M059J (cell line): ENCODE results near the gene CRTC1. TPM values are rescaled to one million over a fixed set of nuclear protein-coding genes. Genes with fewer than 3 reads are reported as not detected.

Experiments used
- DNase-seq: peaks from one replicate; pipeline ENCODE4 v3.0.0-alpha.2; 2012; ENCODE audit warnings: low read depth
- total RNA-seq: library from RNA; depleted of rRNA; stranded (reverse); fragments of >200 nt; shearing (Covaris generic); gene quantifications from 2 replicates; pipeline ENCODE4 v1.2.3, GENCODE V29; 2014

Gene CRTC1
- total RNA-seq, 1 experiment from 2014 or later, result 2.8 TPM

- DNase-seq, result no peak
Measured at GRCh38 chr19:18651300-18651699, 32.2 kb upstream of the CRTC1 start.

- DNase-seq, result no peak
Measured at GRCh38 chr19:18651733-18652132, 31.7 kb upstream of the CRTC1 start.

- DNase-seq, result no peak
Measured at GRCh38 chr19:18653853-18654252, 29.6 kb upstream of the CRTC1 start.

GRCh38 chr19:18654469-18654868, 29.0 kb upstream of the CRTC1 start:
- DNase-seq, result no peak

GRCh38 chr19:18655173-18655844, 28.2 kb upstream of the CRTC1 start:
- DNase-seq, result no peak

GRCh38 chr19:18656337-18657086, 27.0 kb upstream of the CRTC1 start:
- no peak for DNase-seq

GRCh38 chr19:18657590-18658365, 25.7 kb upstream of the CRTC1 start:
- DNase-seq, result peak; percentile 89

GRCh38 chr19:18658366-18658855, 25.1 kb upstream of the CRTC1 start:
- DNase-seq, result no peak

GRCh38 chr19:18659281-18660050, 24.0 kb upstream of the CRTC1 start:
- no peak for DNase-seq

GRCh38 chr19:18660051-18660910, 23.2 kb upstream of the CRTC1 start:
- peak; percentile 77 for DNase-seq

GRCh38 chr19:18660939-18661670, 22.4 kb upstream of the CRTC1 start:
- DNase-seq, result no peak

- no peak for DNase-seq
Measured at GRCh38 chr19:18662972-18663732, 20.3 kb upstream of the CRTC1 start.

GRCh38 chr19:18663940-18664530, 19.4 kb upstream of the CRTC1 start:
- DNase-seq, result no peak

- no peak for DNase-seq
Measured at GRCh38 chr19:18665771-18666202, 17.7 kb upstream of the CRTC1 start.

GRCh38 chr19:18666317-18666716, 17.2 kb upstream of the CRTC1 start:
- no peak for DNase-seq

GRCh38 chr19:18666784-18667183, 16.7 kb upstream of the CRTC1 start:
- no peak for DNase-seq

GRCh38 chr19:18667531-18668251, 15.8 kb upstream of the CRTC1 start:
- DNase-seq, result no peak

GRCh38 chr19:18668252-18668631, 15.2 kb upstream of the CRTC1 start:
- no peak for DNase-seq
